HG03457 (cell line): ENCODE measurements around the gene DNM2.
"Not testable (repeated sequence)": the region's sequence is repeated elsewhere in the genome, so short reads cannot be mapped to it uniquely, and the experiment has no call there.

Experiments
- ATAC-seq: cut with Tn5 transposase; IDR thresholded peaks from one replicate; pipeline ENCODE4 v1.9.1; 2021; ENCODE audit warnings: moderate number of reproducible peaks; ENCODE audit not compliant: unreplicated experiment

The DNM2 gene

GRCh38 chr19:10831987-10832938 is 114.4 kb downstream of the DNM2 start:
- ATAC-seq = no peak

GRCh38 chr19:10832939-10833296 is 115.0 kb downstream of the DNM2 start:
- no peak for ATAC-seq

- no peak for ATAC-seq
Measured at GRCh38 chr19:10835089-10835753, 117.3 kb downstream of the DNM2 start.

- peak; percentile 70 for ATAC-seq
Measured at GRCh38 chr19:10835754-10836478, 118.0 kb downstream of the DNM2 start, which contains the start of gene TMED1. TSS of gene TMED1 (minus strand) at chr19:10836212. CDS start at chr19:10836191, 21 bp downstream.

- ATAC-seq = no peak
Measured at GRCh38 chr19:10836479-10837330, 118.8 kb downstream of the DNM2 start.

- not testable (repeated sequence) for ATAC-seq
Measured at GRCh38 chr19:10837649-10838048, 119.8 kb downstream of the DNM2 start.

GRCh38 chr19:10838377-10838776 is 120.5 kb downstream of the DNM2 start:
- ATAC-seq = no peak

GRCh38 chr19:10839114-10840050 is 121.5 kb downstream of the DNM2 start:
- ATAC-seq = no peak

GRCh38 chr19:10842788-10843187 is 124.9 kb downstream of the DNM2 start:
- no peak for ATAC-seq

GRCh38 chr19:10846500-10847202 is 128.8 kb downstream of the DNM2 start:
- ATAC-seq = no peak

- no peak for ATAC-seq
Measured at GRCh38 chr19:10848230-10848856, 130.5 kb downstream of the DNM2 start, which contains the start of gene C19orf38. TSS of gene C19orf38 (plus strand) at chr19:10848415. CDS start at chr19:10848509, 94 bp downstream.

- ATAC-seq = no peak
Measured at GRCh38 chr19:10850631-10851030, 132.8 kb downstream of the DNM2 start.

GRCh38 chr19:10852098-10852800 is 134.4 kb downstream of the DNM2 start:
- ATAC-seq = no peak

- ATAC-seq = no peak
Measured at GRCh38 chr19:10852941-10853340, 135.1 kb downstream of the DNM2 start.

GRCh38 chr19:10854350-10855089 is 136.6 kb downstream of the DNM2 start:
- ATAC-seq = no peak

- no peak for ATAC-seq
Measured at GRCh38 chr19:10855879-10856522, 138.1 kb downstream of the DNM2 start.
